SK-N-MC (cell line): ENCODE measurements around the gene PRF1.

Experiments
- EZH2 ChIP-seq: fragments of 200-600 bp; sonication (generic); IDR thresholded peaks from one replicate; pipeline ENCODE4 v1.6.1; 2017; ENCODE audit warnings: antibody characterized with exemption
- FOXP2 ChIP-seq: optimal IDR thresholded peaks from 2 replicates; pipeline ENCODE3; 2011; ENCODE audit warnings: mild to moderate bottlenecking, moderate library complexity; ENCODE audit not compliant: insufficient read depth; ENCODE audit errors: extremely low read length, control extremely low read depth
- POLR2AphosphoS5 ChIP-seq: IDR thresholded peaks from 2 replicates; pipeline ENCODE4 v1.6.1; 2012; ENCODE audit warnings: mild to moderate bottlenecking, low read depth, low read length, borderline replicate concordance

DNA sequence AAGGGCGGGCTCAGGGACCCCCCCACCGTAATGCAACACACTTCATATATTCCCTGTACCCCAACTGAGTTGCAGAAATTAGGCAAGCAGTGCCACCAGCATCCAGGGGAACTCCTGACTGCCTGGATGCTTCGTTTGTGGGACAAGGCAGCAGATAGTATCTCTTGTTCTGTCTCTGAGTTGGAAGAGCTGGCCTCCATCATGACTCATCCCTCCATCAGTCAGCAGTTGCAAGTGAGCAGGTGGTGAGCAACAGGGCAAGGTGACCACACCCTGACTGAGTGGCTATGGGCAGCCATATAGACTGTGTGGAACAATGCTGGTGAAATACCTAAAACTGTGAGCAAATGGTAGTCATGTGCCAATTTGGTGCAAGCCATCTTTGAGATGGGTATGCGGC lies 47.0 kb upstream of the PRF1 start:
- no peak for TF ChIP-seq POLR2AphosphoS5
- TF ChIP-seq EZH2: no peak
- no peak for TF ChIP-seq FOXP2
